ENCODE measurements around the gene AAMP. TPM values are rescaled to one million over a fixed set of nuclear protein-coding genes. Genes with fewer than 3 reads are reported as not detected.

AAMP gene
- polyA plus RNA-seq, 1 experiment: 51.6 TPM

DNA sequence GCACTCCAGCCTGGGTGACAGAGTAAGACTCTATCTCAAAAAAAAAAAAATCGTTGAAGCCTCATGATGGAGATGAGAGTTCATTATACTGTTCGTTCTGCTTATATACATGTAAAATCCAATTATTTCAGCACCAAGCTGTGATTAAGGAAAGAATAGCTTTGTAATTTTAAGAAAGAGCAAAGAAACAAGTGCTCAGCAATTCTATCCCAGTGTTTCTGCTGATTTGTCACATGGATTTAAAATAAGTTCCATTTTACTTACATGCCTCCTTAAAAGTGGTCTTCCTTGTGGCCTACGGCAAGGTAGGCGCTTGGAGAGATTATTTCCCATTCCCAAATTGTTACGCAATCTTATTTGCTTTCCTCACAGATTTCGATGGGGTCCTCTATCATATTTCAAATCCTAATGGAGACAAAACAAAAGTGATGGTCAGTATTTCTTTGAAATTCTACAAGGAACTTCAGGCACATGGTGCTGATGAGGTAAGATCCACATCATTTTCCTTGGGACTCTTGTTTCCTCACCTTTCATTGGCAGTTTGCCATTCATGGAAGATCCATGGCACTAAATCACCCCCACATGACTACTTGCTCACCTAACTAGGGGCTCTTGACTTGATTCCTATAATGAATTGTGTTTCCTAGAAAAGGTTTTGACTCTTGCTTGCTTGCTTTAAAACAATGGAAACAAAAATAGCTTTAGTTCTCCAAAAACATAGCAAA, 41.4 kb downstream of the AAMP start:
- TF ChIP-seq CTCF (IDR thresholded peaks at IDR 0.05; ENCODE audit: low read depth, low read length): no peak
- peak overlapping the region; percentile 59 for H3K27ac ChIP-seq (ENCODE audit: low read depth, low read length)
- CTCF ChIA-PET: interaction anchor here (0.8 to 1.2 kb wide), 3 partner anchors 9 to 234 kb away, joined by 3 to 4 read pairs (median 4); no protein-coding TSS in a partner anchor
- no peaks in the 10 kb centered on the region for H3K9me3 ChIP-seq (ENCODE audit: control insufficient read depth, insufficient read depth, low read length)
- POLR2A ChIA-PET: interaction anchor here (1.3 to 1.6 kb wide), 2 partner anchors 12 to 24 kb away, joined by 3 to 5 read pairs; no protein-coding TSS in a partner anchor
- DNase-seq (ENCODE audit: low read depth, low spot score): no peak
- no peak overlapping the region for H3K4me3 ChIP-seq (ENCODE audit: low read depth, low read length)
- no peaks in the 10 kb centered on the region for H3K27me3 ChIP-seq (ENCODE audit: control insufficient read depth, insufficient read depth, low read length)

- no peak for DNase-seq (ENCODE audit: low read depth, low spot score)
- no peaks in the 10 kb centered on the region for H3K27me3 ChIP-seq (ENCODE audit: control insufficient read depth, insufficient read depth, low read length)
- no peaks in the 10 kb centered on the region for H3K9me3 ChIP-seq (ENCODE audit: control insufficient read depth, insufficient read depth, low read length)
- no peak overlapping the region for H3K27ac ChIP-seq (ENCODE audit: low read depth, low read length)
- CTCF ChIA-PET: no interaction called here
- no peak for TF ChIP-seq CTCF (IDR thresholded peaks at IDR 0.05; ENCODE audit: low read depth, low read length)
- no peak overlapping the region for H3K4me3 ChIP-seq (ENCODE audit: low read depth, low read length)
- POLR2A ChIA-PET: no interaction called here
Observed at GRCh38 chr2:218226903-218227302, 43.0 kb downstream of the AAMP start.

DNA sequence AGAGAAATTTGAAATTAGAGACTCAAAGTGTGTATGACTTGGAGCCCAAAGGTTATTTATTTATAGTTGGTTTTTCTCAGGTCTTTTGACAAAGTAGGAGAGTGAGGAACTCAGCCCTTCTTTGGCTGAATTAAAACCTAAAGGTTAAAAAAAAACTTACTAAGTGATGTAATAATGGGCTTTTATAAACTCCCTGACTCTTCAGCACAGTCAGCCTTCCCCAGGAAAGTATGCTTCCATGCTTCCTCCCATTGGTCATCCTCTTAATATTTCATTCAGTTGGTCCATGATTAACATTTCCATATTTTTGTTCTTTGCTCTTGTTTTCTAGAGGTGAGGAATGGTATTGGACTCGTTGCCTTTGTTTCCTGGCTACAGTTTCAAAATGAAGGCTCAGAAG, 45.8 kb downstream of the AAMP start:
- Histone ChIP-seq H3K27me3 (ENCODE audit: control insufficient read depth, insufficient read depth, low read length) (no peaks in the 10 kb centered on the region), H3K9me3 (ENCODE audit: control insufficient read depth, insufficient read depth, low read length) (no peaks in the 10 kb centered on the region), H3K27ac (ENCODE audit: low read depth, low read length) (no peak overlapping the region), H3K4me3 (ENCODE audit: low read depth, low read length) (no peak overlapping the region)
- ChIA-PET CTCF (no interaction called here), POLR2A (no interaction called here)
- no peak for TF ChIP-seq CTCF (IDR thresholded peaks at IDR 0.05; ENCODE audit: low read depth, low read length)
- no peak for DNase-seq (ENCODE audit: low read depth, low spot score)

DNA sequence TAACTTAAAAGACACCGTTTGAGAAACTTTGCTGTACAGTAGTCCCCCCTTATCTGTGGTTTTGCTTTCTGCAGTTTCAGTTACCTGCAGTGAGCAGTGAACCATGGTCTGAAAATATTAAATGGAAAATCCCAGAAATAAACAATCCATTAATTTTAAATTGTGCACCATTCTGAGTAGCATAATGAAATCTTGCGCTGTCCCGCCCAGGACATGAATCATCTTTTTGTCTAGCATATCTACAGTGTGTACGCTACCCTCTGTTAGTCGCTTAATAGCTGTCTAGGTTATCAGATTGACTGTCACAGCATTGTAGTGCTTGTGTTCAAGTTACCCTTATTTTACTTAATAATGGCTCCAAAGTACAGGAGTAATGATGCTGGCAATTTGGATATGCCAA, 46.9 kb downstream of the AAMP start:
- POLR2A ChIA-PET: no interaction called here
- Histone ChIP-seq H3K27ac (ENCODE audit: low read depth, low read length) (no peak overlapping the region), H3K27me3 (ENCODE audit: control insufficient read depth, insufficient read depth, low read length) (no peaks in the 10 kb centered on the region), H3K9me3 (ENCODE audit: control insufficient read depth, insufficient read depth, low read length) (no peaks in the 10 kb centered on the region), H3K4me3 (ENCODE audit: low read depth, low read length) (no peak overlapping the region)
- no peak for TF ChIP-seq CTCF (IDR thresholded peaks at IDR 0.05; ENCODE audit: low read depth, low read length)
- CTCF ChIA-PET: no interaction called here
- DNase-seq (ENCODE audit: low read depth, low spot score): no peak

- H3K27ac ChIP-seq (ENCODE audit: low read depth, low read length): no peak overlapping the region
- peaks cover 6% of the 10 kb centered on the region; the same call in 1 of the 2 replicates for H3K9me3 ChIP-seq (ENCODE audit: control insufficient read depth, insufficient read depth, low read length)
- no peak for DNase-seq (ENCODE audit: low read depth, low spot score)
- H3K4me3 ChIP-seq (ENCODE audit: low read depth, low read length): no peak overlapping the region
- no peak for TF ChIP-seq CTCF (IDR thresholded peaks at IDR 0.05; ENCODE audit: low read depth, low read length)
- ChIA-PET POLR2A (interaction anchor here (0.7 kb wide), 1 partner anchor 13 kb away, joined by 3 read pairs; no protein-coding TSS in a partner anchor), CTCF (interaction anchor here (0.5 kb wide), 1 partner anchor 15 kb away, joined by 3 read pairs; no protein-coding TSS in a partner anchor)
- no peaks in the 10 kb centered on the region for H3K27me3 ChIP-seq (ENCODE audit: control insufficient read depth, insufficient read depth, low read length)
Observed at GRCh38 chr2:218221000-218221399, 48.9 kb downstream of the AAMP start.
